GM18511 (cell line): Measurements from ENCODE around the gene PAX5.

Experiments used
- ATAC-seq: cut with Tn5 transposase; IDR thresholded peaks from one replicate; pipeline ENCODE4 v1.9.1; 2021; ENCODE audit warnings: mild to moderate bottlenecking, moderate library complexity; ENCODE audit not compliant: unreplicated experiment

Gene PAX5

DNA sequence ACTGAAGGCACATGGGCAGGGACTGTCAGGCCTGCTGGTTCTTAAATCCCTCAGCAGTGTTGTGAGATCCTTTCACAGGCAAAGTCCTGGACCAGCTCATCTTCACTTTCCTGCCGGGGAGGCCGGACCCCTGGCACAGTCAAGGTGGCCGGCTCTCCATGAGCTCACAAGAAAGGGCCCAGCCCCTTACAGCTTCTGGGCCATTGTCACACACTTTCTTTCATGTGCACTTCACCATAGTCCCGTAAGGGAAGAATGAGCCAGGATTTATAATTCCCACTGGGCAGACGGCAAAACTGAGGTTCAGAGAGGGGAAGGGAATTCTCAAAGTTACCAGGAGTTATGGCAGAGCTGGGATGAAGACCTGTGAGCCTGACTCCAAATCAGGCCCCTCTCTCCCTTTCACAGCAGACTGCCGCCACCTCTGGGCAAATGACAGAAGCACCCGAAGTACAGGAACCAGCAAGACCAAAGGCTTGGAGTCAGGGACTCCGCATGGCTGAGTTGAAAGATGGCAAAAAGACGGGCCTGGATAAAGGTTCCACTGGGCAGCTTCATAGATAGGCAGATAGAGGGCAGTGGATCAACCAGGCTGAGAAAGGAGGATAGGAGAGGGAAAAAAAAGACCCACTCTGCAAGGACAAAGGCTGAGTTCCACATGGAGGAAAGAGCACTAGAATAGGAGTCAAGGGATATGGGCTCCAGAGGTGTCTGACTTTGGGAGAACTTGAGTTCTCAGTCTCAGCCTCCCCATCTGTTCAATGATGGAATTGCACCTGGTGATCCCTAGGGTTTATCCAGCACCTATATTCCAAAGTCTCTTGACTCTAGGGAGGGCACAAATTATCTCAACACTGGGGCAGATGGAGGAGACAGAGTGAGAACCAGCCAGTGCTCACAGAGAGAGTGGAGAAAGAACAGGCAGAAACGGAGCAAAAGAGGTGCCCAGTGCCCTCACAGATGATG, 128.7 kb downstream of the PAX5 start:
- ATAC-seq = no peak

GRCh38 chr9:36903541-36904435, 130.3 kb downstream of the PAX5 start:
- ATAC-seq = no peak

- ATAC-seq = no peak
Observed at GRCh38 chr9:36902861-36903524, 131.1 kb downstream of the PAX5 start.

DNA sequence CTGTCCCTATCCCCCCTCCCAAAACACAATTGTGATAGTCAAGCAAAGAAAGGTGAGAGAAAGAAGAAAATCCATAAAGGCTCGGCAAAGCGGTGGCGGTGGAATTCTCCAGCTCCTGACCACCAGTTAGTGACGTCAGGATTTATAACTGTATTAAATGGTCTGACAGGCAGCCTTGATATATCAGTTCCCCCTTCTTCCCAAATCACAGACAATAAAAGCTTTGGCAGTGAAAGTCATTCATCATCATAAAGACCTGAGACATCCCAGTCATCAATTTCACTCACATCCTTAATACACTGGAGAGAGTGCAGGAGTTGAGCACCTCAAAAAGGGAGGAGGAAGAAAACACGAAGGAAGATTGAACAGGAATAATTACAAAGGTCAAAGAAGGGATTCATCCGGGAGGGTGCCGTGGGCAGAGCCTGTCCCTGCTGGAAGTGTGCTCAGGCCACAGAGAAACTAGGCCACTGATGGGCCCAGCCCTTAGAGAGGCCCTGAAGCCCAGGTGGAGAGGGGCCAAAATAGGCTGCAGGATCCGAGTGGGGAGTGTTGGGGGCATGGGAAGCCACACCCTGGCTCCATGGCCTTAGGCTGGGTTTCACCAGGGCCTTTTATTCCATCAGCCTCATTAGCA, 131.9 kb downstream of the PAX5 start:
- no peak for ATAC-seq

DNA sequence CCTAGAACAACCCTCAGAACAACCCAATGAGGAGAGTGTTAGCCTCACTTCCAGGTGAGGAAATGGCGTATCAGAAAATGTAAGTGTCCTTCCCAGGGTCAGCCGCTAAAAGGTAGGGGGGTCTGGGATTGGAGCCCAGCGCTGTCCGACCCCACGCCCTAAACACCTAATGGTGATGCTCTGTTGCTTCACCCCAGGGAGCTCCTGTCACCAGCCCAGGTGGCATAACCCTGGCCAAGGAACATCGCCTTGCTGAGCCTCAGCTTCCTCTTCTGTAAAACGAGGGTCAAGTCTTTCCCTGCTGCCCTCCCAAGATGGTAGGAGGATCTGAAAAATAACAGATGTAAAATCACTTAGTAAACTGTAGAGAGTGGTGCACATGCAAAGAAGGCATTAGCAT, 132.5 kb downstream of the PAX5 start:
- no peak for ATAC-seq

GRCh38 chr9:36900856-36901220, 133.2 kb downstream of the PAX5 start:
- no peak for ATAC-seq

DNA sequence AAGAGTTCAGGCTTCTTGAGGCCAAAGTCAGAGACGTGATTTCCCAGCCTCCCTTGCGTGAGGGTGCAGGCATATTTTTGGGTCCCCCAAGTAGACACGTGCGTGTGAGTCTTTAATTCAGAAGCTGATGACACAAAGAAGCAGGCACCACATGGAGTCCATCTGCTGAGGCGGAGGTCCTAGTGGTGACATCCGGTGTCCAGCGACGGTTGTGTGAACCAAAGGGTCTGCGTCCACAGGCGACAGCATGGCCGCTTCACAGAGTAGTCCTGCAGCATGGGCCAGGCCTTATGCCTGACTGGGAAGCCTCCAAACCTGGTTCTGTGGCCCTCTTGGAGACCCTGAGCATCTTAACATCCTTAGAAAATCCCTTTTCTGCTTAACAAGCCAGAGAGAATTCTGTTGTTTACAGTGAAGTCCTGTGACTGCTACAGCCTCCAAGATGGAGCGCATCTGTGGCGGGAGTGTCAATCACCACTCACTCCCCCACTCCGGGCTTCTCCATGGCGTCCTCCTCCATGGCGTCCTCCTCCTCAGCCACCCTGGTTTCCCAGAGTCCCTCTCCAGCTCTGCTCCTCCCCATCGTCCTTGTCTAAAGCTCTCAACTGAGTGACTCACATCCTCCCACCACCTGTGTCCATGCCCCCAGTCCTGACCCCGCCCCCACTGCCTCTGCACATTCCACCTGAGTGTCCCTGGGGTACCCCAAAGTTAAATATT, 133.8 kb downstream of the PAX5 start:
- ATAC-seq = no peak

DNA sequence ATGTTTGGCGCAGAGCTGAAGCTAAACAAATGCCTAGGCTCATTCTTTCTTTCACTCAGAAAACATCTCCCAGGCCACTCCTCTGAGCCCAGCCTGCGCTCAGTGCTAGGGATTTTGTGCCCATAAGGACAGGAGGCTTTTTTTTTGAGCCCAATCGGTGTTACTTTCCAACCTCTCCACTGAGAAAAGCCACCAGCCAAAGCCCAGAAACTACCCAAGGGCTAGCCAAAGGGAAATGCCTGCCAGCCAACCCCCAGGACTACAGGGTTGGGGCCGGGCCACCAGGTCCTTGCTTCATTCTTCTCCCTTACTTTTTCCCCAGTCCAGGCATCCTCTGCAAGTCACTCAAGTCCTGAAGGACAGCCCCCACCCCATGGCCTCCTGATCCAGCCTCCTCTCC, 134.7 kb downstream of the PAX5 start:
- ATAC-seq = no peak

DNA sequence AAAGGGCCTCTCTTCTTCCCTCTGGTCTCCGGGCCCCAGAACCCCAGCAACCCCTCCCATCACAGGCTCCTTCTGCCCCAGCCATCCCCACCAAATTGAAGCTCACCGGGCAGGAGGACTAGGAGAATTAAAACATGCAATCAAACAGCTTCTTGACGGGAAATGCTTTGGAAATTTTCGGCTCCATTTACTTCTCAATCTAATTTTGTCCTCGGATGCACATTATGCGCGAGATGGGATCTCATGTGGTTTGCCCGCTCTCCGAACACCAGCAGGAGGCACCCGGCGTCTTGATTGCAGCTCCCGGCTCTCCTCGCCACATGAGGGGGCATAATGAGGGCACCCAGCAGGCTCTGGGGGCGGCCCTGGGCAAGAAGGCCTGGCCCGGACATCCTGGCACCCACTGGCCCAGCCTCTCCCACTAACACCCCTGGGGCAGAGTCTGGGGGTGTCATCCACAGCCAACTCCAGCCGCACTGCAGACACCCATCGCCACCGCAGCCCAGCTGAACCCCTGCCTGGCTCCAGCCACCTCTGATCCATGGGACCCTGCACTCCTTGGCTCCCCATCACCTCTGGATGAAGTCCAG, 135.5 kb downstream of the PAX5 start:
- ATAC-seq = no peak

DNA sequence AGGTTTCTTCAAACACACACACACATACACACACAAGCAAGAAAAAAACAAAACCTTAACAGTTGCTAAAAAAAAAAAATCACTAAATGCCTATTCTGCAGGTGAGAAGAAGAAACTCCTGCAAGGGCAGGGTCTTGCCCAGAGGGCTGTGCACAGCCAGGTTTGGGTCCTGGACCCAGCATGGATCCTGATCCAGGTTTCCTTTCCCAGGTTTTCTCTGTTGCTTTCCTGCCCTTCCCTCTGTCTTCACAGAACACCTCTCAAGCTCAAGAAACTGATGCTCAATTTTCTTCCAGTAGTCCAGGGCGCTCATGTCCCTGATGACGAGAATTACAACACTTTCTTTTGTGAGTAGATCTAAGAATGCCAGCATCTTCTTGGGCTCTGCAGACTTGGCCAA, 136.6 kb downstream of the PAX5 start:
- no peak for ATAC-seq

DNA sequence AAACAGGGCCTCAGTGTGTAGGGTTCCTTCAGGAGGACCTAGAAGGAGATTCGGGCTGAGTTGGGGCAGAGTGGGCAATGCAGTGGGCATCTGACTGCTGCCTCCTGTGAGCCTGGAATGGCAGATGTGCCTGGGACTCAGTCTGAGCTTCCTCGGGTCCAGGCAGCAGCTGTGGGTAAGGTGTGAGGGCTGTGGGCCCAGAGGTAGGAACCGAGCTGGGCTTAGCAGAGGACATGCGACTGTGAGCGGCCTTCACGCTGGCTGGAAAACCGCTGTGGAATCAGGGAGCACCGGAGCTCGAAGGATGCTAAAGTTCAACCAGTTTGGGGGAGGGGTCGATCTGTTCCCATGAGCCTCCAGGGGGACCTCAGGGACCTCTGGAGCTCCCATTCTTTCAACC, 137.0 kb downstream of the PAX5 start:
- ATAC-seq = no peak

- ATAC-seq = no peak
Observed at GRCh38 chr9:36896296-36896695, 137.8 kb downstream of the PAX5 start.

GRCh38 chr9:36895744-36896260, 138.3 kb downstream of the PAX5 start:
- no peak for ATAC-seq

- no peak for ATAC-seq
Observed at GRCh38 chr9:36894695-36895310, 139.3 kb downstream of the PAX5 start.

DNA sequence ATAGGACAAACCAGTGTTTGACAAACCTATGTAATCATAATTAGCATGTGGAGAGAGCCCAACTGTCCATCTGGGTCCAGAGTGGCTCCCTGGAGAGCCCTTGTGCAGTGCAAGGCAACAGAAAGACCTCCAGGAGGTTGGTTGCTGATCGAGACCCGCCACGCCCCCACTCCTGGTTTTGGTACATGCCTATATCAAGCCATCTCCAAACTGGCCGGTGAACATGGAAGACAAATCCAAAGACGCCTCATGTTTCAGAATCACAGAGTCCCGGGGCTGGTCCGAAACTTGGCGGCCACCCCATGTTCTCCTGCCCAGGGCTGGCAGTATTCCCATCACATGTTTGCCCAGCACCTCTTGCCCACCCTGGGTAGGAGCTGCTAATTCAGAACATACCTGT, 140.2 kb downstream of the PAX5 start:
- no peak for ATAC-seq

DNA sequence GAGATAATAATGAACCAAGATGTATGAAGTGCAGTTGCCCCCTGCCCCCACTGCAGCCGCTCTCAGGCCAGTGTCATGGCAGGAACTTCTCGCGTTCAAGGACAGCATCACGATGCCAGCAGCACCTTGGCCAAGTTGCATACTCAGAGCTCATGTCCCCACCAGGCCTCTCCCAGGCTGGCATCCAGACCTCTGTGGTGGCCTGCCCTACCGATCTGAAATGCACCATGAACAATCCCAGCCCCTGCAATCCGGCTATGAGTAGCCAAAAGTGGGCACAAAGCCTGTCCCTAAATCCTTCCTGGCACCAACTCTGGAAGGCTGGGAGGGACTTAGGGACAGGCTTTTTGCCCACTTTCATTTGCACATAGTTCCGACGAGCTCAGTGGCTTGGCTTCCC, 140.9 kb downstream of the PAX5 start:
- ATAC-seq = no peak

DNA sequence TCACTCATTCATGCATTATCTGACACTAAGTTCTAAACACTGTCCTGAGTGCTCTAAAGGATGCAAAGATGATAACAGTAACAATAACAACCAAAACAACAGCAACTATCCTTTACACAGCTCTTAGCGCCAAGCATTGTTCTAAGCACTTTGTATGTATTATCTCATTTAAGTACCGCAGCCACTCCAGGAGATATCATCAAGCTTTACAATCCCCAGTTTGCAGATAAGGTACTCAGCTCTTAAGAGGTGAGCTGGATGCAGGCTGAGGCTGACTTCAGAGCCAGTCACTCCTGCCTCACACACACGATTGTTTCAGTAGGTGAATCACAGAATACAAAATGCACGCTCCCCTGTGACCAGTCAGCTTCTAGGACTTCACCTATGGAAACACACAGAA, 141.8 kb downstream of the PAX5 start:
- ATAC-seq = no peak

GRCh38 chr9:36891341-36891811, 142.7 kb downstream of the PAX5 start:
- ATAC-seq = no peak

GRCh38 chr9:36889844-36890243, 144.2 kb downstream of the PAX5 start:
- ATAC-seq = no peak
